Neural cell (in vitro differentiated cells): ENCODE data around the gene GALNT11.

ENCODE experiments used
- EZH2 ChIP-seq: fragments of 200-600, 300-800 bp; shearing (Covaris generic), sonication (generic); IDR thresholded peaks from 2 replicates; pipeline ENCODE4 v1.6.1; 2014; ENCODE audit warnings: antibody characterized with exemption, low read length, borderline replicate concordance, mild to moderate bottlenecking; ENCODE audit not compliant: insufficient read depth, poor library complexity, severe bottlenecking
- POLR2AphosphoS5 ChIP-seq: IDR thresholded peaks from 2 replicates; pipeline ENCODE4 v1.6.1; 2012
- TF ChIP-seq, protein P1 (sequence below): fragments of 450-650 bp; IDR thresholded peaks from 2 replicates; pipeline ENCODE4 v1.5.1; 2014; ENCODE audit warnings: antibody characterized with exemption, mild to moderate bottlenecking, moderate library complexity; ENCODE audit not compliant: poor library complexity, severe bottlenecking

DNA sequence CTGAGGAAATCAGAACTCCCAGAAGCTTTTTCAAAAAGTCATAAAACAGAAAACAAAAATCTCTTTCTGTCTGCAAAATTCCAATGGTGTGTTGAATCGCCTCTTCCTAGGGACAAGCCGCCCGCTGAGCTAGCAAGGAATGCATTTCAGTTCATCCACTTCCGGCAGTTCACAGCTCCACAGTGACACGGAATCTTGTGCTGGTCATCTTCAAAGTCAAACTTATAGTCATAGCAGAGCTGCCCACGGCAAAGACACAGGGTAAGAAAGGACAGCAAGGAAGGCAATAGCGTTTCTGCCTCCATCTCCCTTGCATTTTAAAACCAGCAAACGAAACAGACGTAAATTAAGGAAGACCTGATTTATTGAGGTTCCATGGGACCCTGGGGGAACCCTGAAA, 111.2 kb downstream of the GALNT11 start:
- TF ChIP-seq POLR2AphosphoS5 (no peak), EZH2 (no peak)
- TF ChIP-seq, protein P1, sequence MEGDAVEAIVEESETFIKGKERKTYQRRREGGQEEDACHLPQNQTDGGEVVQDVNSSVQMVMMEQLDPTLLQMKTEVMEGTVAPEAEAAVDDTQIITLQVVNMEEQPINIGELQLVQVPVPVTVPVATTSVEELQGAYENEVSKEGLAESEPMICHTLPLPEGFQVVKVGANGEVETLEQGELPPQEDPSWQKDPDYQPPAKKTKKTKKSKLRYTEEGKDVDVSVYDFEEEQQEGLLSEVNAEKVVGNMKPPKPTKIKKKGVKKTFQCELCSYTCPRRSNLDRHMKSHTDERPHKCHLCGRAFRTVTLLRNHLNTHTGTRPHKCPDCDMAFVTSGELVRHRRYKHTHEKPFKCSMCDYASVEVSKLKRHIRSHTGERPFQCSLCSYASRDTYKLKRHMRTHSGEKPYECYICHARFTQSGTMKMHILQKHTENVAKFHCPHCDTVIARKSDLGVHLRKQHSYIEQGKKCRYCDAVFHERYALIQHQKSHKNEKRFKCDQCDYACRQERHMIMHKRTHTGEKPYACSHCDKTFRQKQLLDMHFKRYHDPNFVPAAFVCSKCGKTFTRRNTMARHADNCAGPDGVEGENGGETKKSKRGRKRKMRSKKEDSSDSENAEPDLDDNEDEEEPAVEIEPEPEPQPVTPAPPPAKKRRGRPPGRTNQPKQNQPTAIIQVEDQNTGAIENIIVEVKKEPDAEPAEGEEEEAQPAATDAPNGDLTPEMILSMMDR: no peak
